Stromal cell of bone marrow (primary cell): ENCODE measurements around the gene PBXIP1.
"Not testable (repeated sequence)": the region's sequence is repeated elsewhere in the genome, so short reads cannot be mapped to it uniquely, and the experiment has no call there.

Experiments
- DNase-seq: peaks from one replicate; pipeline ENCODE4 v3.0.0-alpha.2; 2012; ENCODE audit warnings: low read depth

The PBXIP1 gene

GRCh38 chr1:154936555-154937084, 19.3 kb downstream of the PBXIP1 start, which contains the start of gene PMVK:
Gene PMVK (minus strand): TSS chr1:154936719. CDS start chr1:154936685, 34 bp downstream.
- peak; percentile 94 for DNase-seq

GRCh38 chr1:154935749-154936554, 19.9 kb downstream of the PBXIP1 start:
- DNase-seq = no peak

GRCh38 chr1:154934358-154934948, 21.4 kb downstream of the PBXIP1 start:
- no peak for DNase-seq

GRCh38 chr1:154931940-154932487, 23.9 kb downstream of the PBXIP1 start:
- DNase-seq = no peak

- no peak for DNase-seq
These were observed 29.7 kb downstream of the PBXIP1 start for GRCh38 chr1:154926201-154926600.

- DNase-seq = no peak
These were observed 30.3 kb downstream of the PBXIP1 start for GRCh38 chr1:154925335-154926170.

GRCh38 chr1:154923695-154924094, 32.2 kb downstream of the PBXIP1 start:
- no peak for DNase-seq

GRCh38 chr1:154913273-154913672, 42.6 kb downstream of the PBXIP1 start:
- no peak for DNase-seq

- no peak for DNase-seq
These were observed 43.1 kb downstream of the PBXIP1 start for GRCh38 chr1:154912755-154913154.

GRCh38 chr1:154911691-154912550, 44.0 kb downstream of the PBXIP1 start:
- DNase-seq = no peak

GRCh38 chr1:154910851-154911250, 45.0 kb downstream of the PBXIP1 start:
- no peak for DNase-seq

- no peak for DNase-seq
These were observed 47.0 kb downstream of the PBXIP1 start for GRCh38 chr1:154908937-154909336.

GRCh38 chr1:154908129-154908528, 47.8 kb downstream of the PBXIP1 start:
- DNase-seq = not testable (repeated sequence)

- DNase-seq = no peak
These were observed 49.2 kb downstream of the PBXIP1 start for GRCh38 chr1:154906621-154907081.

GRCh38 chr1:154902938-154903566, 52.8 kb downstream of the PBXIP1 start:
- DNase-seq = no peak

- DNase-seq = no peak
These were observed 54.3 kb downstream of the PBXIP1 start for GRCh38 chr1:154901591-154901990.

- no peak for DNase-seq
These were observed 56.9 kb downstream of the PBXIP1 start for GRCh38 chr1:154899041-154899440.

GRCh38 chr1:154896771-154897286, 59.1 kb downstream of the PBXIP1 start:
- DNase-seq = no peak

GRCh38 chr1:154895798-154896197, 60.1 kb downstream of the PBXIP1 start:
- no peak for DNase-seq
